SK-N-SH treated with all-trans-retinoic acid at 6 μM for 48 hours (cell line): ENCODE data around the gene RHOG.

ENCODE experiments used
- ATAC-seq: fragments of 200-7000 bp; cut with Tn5 transposase; 3 replicates; pipeline ENCODE4 v1.9.1; 2020; ENCODE audit warnings: mild to moderate bottlenecking, moderate library complexity
- ARNTL ChIP-seq: fragments of 450-650 bp; formaldehyde crosslinking; IDR thresholded peaks from 2 replicates; pipeline ENCODE4 v1.5.0; 2020; ENCODE audit warnings: low read depth, mild to moderate bottlenecking, moderate library complexity, borderline replicate concordance
- BACH2 ChIP-seq: fragments of 250-450 bp; sonication (Bioruptor Pico); IDR thresholded peaks from 2 replicates; pipeline ENCODE4 v1.9.0; 2021; ENCODE audit warnings: mild to moderate bottlenecking, borderline replicate concordance
- CSDC2 ChIP-seq: fragments of 250-450 bp; sonication (Bioruptor Pico); IDR thresholded peaks from 2 replicates; pipeline ENCODE4 v1.5.0; 2020; ENCODE audit warnings: mild to moderate bottlenecking, moderate library complexity
- ESRRG ChIP-seq: fragments of 250-450 bp; sonication (Bioruptor Pico); IDR thresholded peaks from 2 replicates; pipeline ENCODE4 v1.6.1; 2021; ENCODE audit warnings: mild to moderate bottlenecking
- GLIS3 ChIP-seq: fragments of 250-450 bp; sonication (Bioruptor Pico); IDR thresholded peaks from 2 replicates; pipeline ENCODE4 v1.5.0; 2020; ENCODE audit warnings: mild to moderate bottlenecking, moderate library complexity
- ISL1 ChIP-seq: fragments of 250-450 bp; sonication (Bioruptor Pico); IDR thresholded peaks from 2 replicates; pipeline ENCODE4 v2.1.2; 2022; ENCODE audit warnings: mild to moderate bottlenecking, moderate library complexity
- OSR1 ChIP-seq: fragments of 250-450 bp; sonication (Bioruptor Pico); IDR thresholded peaks from 2 replicates; pipeline ENCODE4 v1.8.0; 2022; ENCODE audit warnings: moderate library complexity, mild to moderate bottlenecking, inconsistent platforms
- PPARA ChIP-seq: fragments of 250-450 bp; sonication (Bioruptor Pico); IDR thresholded peaks from 2 replicates; pipeline ENCODE4 v1.5.0; 2020; ENCODE audit warnings: mild to moderate bottlenecking, borderline replicate concordance
- RARB ChIP-seq: fragments of 250-450 bp; sonication (Bioruptor Pico); IDR thresholded peaks from 2 replicates; pipeline ENCODE4 v1.8.0; 2021; ENCODE audit warnings: mild to moderate bottlenecking, moderate library complexity
- SNAI2 ChIP-seq: fragments of 250-450 bp; sonication (Bioruptor Pico); IDR thresholded peaks from 2 replicates; pipeline ENCODE4 v1.5.0; 2020; ENCODE audit warnings: mild to moderate bottlenecking, moderate library complexity
- TCF4 ChIP-seq: fragments of 250-450 bp; sonication (Bioruptor Pico); IDR thresholded peaks from 2 replicates; pipeline ENCODE4 v1.8.0; 2021; ENCODE audit warnings: mild to moderate bottlenecking, moderate library complexity, borderline replicate concordance
- TOX ChIP-seq: fragments of 250-450 bp; sonication (Bioruptor Pico); IDR thresholded peaks from 2 replicates; pipeline ENCODE4 v1.8.0; 2021; ENCODE audit warnings: mild to moderate bottlenecking, moderate library complexity, borderline replicate concordance
- ZC3H10 ChIP-seq: fragments of 250-450 bp; sonication (Bioruptor Pico); IDR thresholded peaks from 2 replicates; pipeline ENCODE4 v1.5.1; 2021; ENCODE audit warnings: mild to moderate bottlenecking, moderate library complexity
- ZFP3 ChIP-seq: fragments of 250-450 bp; sonication (Bioruptor Pico); IDR thresholded peaks from 2 replicates; pipeline ENCODE4 v1.5.0; 2020; ENCODE audit warnings: mild to moderate bottlenecking, moderate library complexity
- ZFP30 ChIP-seq: fragments of 450-650 bp; formaldehyde crosslinking; IDR thresholded peaks from 2 replicates; pipeline ENCODE4 v1.5.0; 2022; ENCODE audit warnings: mild to moderate bottlenecking, moderate library complexity
- ZNF70 ChIP-seq: fragments of 450-650 bp; formaldehyde crosslinking; IDR thresholded peaks from 2 replicates; pipeline ENCODE4 v1.5.0; 2020; ENCODE audit warnings: mild to moderate bottlenecking, moderate library complexity
- ZNF8 ChIP-seq: fragments of 450-650 bp; formaldehyde crosslinking; IDR thresholded peaks from 2 replicates; pipeline ENCODE4 v1.5.0; 2020; ENCODE audit warnings: mild to moderate bottlenecking, moderate library complexity
- TF ChIP-seq, protein P1 (sequence below): fragments of 250-450 bp; sonication (Bioruptor Pico); IDR thresholded peaks from 2 replicates; pipeline ENCODE4 v1.8.0; 2021; ENCODE audit warnings: low read depth, mild to moderate bottlenecking, moderate library complexity, borderline replicate concordance
- TF ChIP-seq, protein P2 (sequence below): fragments of 250-450 bp; sonication (Bioruptor Pico); IDR thresholded peaks from 2 replicates; pipeline ENCODE4 v1.8.0; 2020; ENCODE audit warnings: mild to moderate bottlenecking, moderate library complexity, borderline replicate concordance
- TF ChIP-seq, protein P3 (sequence below): fragments of 250-450 bp; sonication (Bioruptor Pico); IDR thresholded peaks from 2 replicates; pipeline ENCODE4 v1.5.1; 2021; ENCODE audit warnings: mild to moderate bottlenecking, moderate library complexity
- TF ChIP-seq, protein P4 (sequence below): fragments of 250-450 bp; sonication (Bioruptor Pico); IDR thresholded peaks from 2 replicates; pipeline ENCODE4 v1.5.1; 2020; ENCODE audit warnings: low read depth, mild to moderate bottlenecking, moderate library complexity

RHOG gene

DNA sequence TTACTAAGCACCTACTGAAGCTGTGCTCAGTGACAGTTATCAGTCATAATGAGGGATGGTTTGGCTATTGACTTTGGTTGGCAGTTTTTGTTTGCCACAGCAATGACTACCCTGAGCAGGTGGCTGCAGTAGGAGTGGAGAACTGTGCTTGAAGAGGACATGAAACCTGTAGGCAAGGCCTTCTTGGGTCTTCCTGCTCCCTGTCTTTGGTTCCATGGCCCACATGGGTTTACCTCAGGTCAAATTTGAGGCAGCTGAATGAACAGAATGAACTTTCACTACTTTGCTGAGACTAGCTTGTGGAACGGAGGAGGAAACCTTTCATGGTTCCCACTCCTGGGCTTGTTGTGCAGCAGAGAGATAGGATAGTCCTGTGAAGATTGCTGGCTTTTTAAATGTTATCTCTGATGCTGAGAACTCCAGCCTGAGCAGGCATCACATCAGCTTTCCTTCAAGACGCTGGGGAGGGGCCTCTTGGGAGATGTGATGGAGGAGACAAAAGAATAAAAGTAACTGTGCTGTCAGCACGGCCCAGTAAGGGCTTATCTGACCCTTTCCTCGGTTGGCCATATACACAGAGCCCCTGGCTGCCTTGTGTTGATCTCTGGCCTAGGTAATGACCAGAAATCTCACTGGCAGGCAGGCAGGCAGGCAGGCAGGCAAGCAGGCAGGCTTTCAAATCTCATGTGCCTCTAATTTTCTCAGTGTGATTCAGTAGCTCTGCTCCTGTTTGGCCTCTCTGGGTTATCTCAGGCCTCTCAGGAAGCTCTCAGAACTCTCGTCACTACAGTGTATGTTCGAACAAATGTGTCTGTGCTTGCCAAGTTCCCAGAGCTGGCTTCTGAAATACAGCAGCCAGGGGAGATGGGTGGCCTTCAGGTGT lies 26.7 kb upstream of the RHOG start:
- peak; percentile 45; the same call in 2 of the 3 replicates for ATAC-seq
- TF ChIP-seq ARNTL (CRISPR knock-in tag), result no peak
- TF ChIP-seq TCF4 (CRISPR knock-in tag), result no peak
- TF ChIP-seq, protein P1, sequence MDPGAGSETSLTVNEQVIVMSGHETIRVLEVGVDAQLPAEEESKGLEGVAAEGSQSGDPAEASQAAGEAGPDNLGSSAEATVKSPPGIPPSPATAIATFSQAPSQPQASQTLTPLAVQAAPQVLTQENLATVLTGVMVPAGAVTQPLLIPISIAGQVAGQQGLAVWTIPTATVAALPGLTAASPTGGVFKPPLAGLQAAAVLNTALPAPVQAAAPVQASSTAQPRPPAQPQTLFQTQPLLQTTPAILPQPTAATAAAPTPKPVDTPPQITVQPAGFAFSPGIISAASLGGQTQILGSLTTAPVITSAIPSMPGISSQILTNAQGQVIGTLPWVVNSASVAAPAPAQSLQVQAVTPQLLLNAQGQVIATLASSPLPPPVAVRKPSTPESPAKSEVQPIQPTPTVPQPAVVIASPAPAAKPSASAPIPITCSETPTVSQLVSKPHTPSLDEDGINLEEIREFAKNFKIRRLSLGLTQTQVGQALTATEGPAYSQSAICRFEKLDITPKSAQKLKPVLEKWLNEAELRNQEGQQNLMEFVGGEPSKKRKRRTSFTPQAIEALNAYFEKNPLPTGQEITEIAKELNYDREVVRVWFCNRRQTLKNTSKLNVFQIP (CRISPR knock-in tag), result no peak
- peak; percentile 62 for TF ChIP-seq ISL1 (CRISPR knock-in tag)
- peak; percentile 69; the same call in 1 of the 2 replicates for TF ChIP-seq ZFP3
- TF ChIP-seq SNAI2 (CRISPR knock-in tag), result 0 out of 2 replicates have a peak, but pooled peaks have one; percentile 24
- TF ChIP-seq, all 23 proteins: peak for 3

DNA sequence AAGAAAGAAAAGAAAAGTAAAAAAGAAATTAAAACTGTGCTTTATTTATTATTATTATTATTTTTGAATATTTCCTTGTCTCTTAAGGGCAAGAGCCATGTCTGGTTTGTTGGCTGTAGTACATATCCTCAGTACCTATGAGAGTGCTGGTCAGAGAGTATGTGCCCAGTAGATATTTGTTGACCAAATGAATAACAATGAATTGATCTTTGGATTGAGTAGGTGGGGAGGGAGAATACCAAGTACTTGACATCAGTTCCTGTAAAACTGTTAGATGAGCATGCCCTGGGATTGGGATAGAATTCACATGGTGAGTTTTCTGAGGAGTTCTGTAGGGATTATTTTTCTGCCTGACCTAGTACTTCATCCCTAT lies 26.1 kb upstream of the RHOG start:
- ATAC-seq, result no peak
- TF ChIP-seq TCF4 (CRISPR knock-in tag) (no peak), ZNF8 (CRISPR knock-in tag) (no peak), ZFP3 (no peak), SNAI2 (CRISPR knock-in tag) (no peak), BACH2 (no peak), ZNF70 (CRISPR knock-in tag) (no peak), TOX (no peak), ESRRG (CRISPR knock-in tag) (no peak), GLIS3 (CRISPR knock-in tag) (no peak)
- TF ChIP-seq, protein P2, sequence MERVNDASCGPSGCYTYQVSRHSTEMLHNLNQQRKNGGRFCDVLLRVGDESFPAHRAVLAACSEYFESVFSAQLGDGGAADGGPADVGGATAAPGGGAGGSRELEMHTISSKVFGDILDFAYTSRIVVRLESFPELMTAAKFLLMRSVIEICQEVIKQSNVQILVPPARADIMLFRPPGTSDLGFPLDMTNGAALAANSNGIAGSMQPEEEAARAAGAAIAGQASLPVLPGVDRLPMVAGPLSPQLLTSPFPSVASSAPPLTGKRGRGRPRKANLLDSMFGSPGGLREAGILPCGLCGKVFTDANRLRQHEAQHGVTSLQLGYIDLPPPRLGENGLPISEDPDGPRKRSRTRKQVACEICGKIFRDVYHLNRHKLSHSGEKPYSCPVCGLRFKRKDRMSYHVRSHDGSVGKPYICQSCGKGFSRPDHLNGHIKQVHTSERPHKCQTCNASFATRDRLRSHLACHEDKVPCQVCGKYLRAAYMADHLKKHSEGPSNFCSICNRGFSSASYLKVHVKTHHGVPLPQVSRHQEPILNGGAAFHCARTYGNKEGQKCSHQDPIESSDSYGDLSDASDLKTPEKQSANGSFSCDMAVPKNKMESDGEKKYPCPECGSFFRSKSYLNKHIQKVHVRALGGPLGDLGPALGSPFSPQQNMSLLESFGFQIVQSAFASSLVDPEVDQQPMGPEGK (CRISPR knock-in tag), result no peak
- TF ChIP-seq, protein P3, sequence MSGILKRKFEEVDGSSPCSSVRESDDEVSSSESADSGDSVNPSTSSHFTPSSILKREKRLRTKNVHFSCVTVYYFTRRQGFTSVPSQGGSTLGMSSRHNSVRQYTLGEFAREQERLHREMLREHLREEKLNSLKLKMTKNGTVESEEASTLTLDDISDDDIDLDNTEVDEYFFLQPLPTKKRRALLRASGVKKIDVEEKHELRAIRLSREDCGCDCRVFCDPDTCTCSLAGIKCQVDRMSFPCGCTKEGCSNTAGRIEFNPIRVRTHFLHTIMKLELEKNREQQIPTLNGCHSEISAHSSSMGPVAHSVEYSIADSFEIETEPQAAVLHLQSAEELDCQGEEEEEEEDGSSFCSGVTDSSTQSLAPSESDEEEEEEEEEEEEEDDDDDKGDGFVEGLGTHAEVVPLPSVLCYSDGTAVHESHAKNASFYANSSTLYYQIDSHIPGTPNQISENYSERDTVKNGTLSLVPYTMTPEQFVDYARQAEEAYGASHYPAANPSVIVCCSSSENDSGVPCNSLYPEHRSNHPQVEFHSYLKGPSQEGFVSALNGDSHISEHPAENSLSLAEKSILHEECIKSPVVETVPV (CRISPR knock-in tag), result no peak
- TF ChIP-seq, protein P4, sequence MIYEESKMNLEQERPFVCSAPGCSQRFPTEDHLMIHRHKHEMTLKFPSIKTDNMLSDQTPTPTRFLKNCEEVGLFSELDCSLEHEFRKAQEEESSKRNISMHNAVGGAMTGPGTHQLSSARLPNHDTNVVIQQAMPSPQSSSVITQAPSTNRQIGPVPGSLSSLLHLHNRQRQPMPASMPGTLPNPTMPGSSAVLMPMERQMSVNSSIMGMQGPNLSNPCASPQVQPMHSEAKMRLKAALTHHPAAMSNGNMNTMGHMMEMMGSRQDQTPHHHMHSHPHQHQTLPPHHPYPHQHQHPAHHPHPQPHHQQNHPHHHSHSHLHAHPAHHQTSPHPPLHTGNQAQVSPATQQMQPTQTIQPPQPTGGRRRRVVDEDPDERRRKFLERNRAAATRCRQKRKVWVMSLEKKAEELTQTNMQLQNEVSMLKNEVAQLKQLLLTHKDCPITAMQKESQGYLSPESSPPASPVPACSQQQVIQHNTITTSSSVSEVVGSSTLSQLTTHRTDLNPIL, result no peak
- TF ChIP-seq, protein P1 (CRISPR knock-in tag), result no peak

DNA sequence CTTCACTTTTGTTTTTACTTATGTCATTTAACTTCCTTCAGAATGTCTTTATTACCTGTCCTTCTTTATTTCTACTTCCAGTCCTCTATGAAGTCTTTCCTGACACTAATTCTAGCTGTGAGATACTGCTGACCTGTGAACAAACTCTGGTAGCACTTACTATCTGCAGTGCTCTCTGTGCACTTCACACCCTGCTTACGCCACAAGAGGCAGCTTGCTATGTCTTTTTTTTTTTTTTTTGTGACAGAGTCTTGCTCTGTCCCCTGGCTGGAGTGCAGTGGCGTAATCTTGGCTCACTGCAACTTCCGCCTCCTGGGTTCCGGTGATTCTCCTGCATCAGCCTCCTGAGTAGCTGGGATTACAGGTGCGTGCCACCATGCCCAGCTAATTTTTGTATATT lies 25.4 kb upstream of the RHOG start:
- peak; percentile 41 for ATAC-seq
- TF ChIP-seq RARB (no peak), PPARA (no peak), SNAI2 (CRISPR knock-in tag) (no peak), ZFP3 (no peak), ZFP30 (CRISPR knock-in tag) (no peak), BACH2 (no peak), ZC3H10 (CRISPR knock-in tag) (no peak), GLIS3 (CRISPR knock-in tag) (no peak), CSDC2 (no peak), TCF4 (CRISPR knock-in tag) (no peak), OSR1 (CRISPR knock-in tag) (no peak)
- TF ChIP-seq, protein P1 (CRISPR knock-in tag), result no peak
- TF ChIP-seq, protein P3 (CRISPR knock-in tag), result no peak
- TF ChIP-seq, protein P2 (CRISPR knock-in tag), result no peak
